Kidney capillary endothelial cell (primary cell): ENCODE measurements around the gene PIAS3.
A peak's percentile ranks its signal among the peaks of the same experiment; 100 is the strongest.

Source experiments
- DNase-seq: peaks from one replicate; pipeline ENCODE4 v3.0.0-alpha.2; 2018; ENCODE audit warnings: low spot score

PIAS3 gene

GRCh38 chr1:145858901-145859490 is at the start of gene PIAS3:
PIAS3 (minus strand) TSS chr1:145859081; CDS start chr1:145858990, 91 bp downstream.
- peak; percentile 92 for DNase-seq

- DNase-seq, result no peak
Observed at GRCh38 chr1:145908653-145909052, 49.8 kb upstream of the PIAS3 start.

- DNase-seq, result no peak
Observed at GRCh38 chr1:145906954-145907753, 48.3 kb upstream of the PIAS3 start.

GRCh38 chr1:145901312-145902021 is 42.6 kb upstream of the PIAS3 start:
- DNase-seq, result no peak

- DNase-seq, result no peak
Observed at GRCh38 chr1:145898756-145899155, 39.9 kb upstream of the PIAS3 start.

GRCh38 chr1:145897969-145898368 is 39.1 kb upstream of the PIAS3 start:
- DNase-seq, result no peak

GRCh38 chr1:145895471-145895870 is 36.6 kb upstream of the PIAS3 start:
- DNase-seq, result no peak

- DNase-seq, result no peak
Observed at GRCh38 chr1:145893306-145894055, 34.6 kb upstream of the PIAS3 start.

- no peak for DNase-seq
Observed at GRCh38 chr1:145892486-145893087, 33.7 kb upstream of the PIAS3 start.

- peak; percentile 91 for DNase-seq
Observed at GRCh38 chr1:145891587-145892485, 33.0 kb upstream of the PIAS3 start.

- no peak for DNase-seq
Observed at GRCh38 chr1:145891143-145891542, 32.3 kb upstream of the PIAS3 start.

GRCh38 chr1:145889722-145890121 is 30.8 kb upstream of the PIAS3 start:
- DNase-seq, result no peak

GRCh38 chr1:145887631-145888030 is 28.8 kb upstream of the PIAS3 start:
- DNase-seq, result no peak

- no peak for DNase-seq
Observed at GRCh38 chr1:145886816-145887215, 27.9 kb upstream of the PIAS3 start.

GRCh38 chr1:145886390-145886789 is 27.5 kb upstream of the PIAS3 start:
- DNase-seq, result no peak

- peak; percentile 61 for DNase-seq
Observed at GRCh38 chr1:145885738-145886287, 26.9 kb upstream of the PIAS3 start, which contains the start of gene ANKRD35. ANKRD35 (minus strand) TSS chr1:145885866; CDS start chr1:145885758, 108 bp downstream.

- DNase-seq, result peak; percentile 71
Observed at GRCh38 chr1:145884675-145885074, 25.8 kb upstream of the PIAS3 start.

GRCh38 chr1:145879775-145880174 is 20.9 kb upstream of the PIAS3 start:
- no peak for DNase-seq

- DNase-seq, result no peak
Observed at GRCh38 chr1:145878724-145879123, 19.8 kb upstream of the PIAS3 start.

GRCh38 chr1:145877923-145878486 is 19.1 kb upstream of the PIAS3 start:
- DNase-seq, result no peak
